Hepatocyte (in vitro differentiated cells): ENCODE data around the gene MAPK8IP2. TPM values are rescaled to one million over a fixed set of nuclear protein-coding genes. Genes with fewer than 3 reads are reported as not detected.

Experiments used
- DNase-seq: peaks from one replicate; pipeline ENCODE4 v3.0.0-alpha.2; 2016; ENCODE audit warnings: low spot score
- H2AFZ ChIP-seq: fragments of 200-600 bp; sonication (generic); 2 replicates; pipeline ENCODE4 v1.6.0; 2016; ENCODE audit warnings: antibody characterized with exemption, mild to moderate bottlenecking
- H3K27ac ChIP-seq: fragments of 200-600 bp; sonication (generic); 2 replicates; pipeline ENCODE4 v1.5.1; 2016; ENCODE audit warnings: mild to moderate bottlenecking
- H3K27me3 ChIP-seq: fragments of 200-600 bp; sonication (generic); 2 replicates; pipeline ENCODE4 v1.6.1; 2016
- H3K36me3 ChIP-seq: fragments of 200-600 bp; sonication (generic); replicated peaks from 2 replicates; pipeline ENCODE4 v1.5.1; 2016; ENCODE audit warnings: low read depth; ENCODE audit not compliant: insufficient read depth
- H3K4me1 ChIP-seq: fragments of 200-600 bp; sonication (generic); 2 replicates; pipeline ENCODE4 v1.5.1; 2016; ENCODE audit warnings: mild to moderate bottlenecking, moderate library complexity; ENCODE audit not compliant: insufficient read depth
- H3K4me2 ChIP-seq: fragments of 200-600 bp; sonication (generic); 2 replicates; pipeline ENCODE4 v1.6.0; 2016
- H3K4me3 ChIP-seq: fragments of 200-600 bp; sonication (generic); 2 replicates; pipeline ENCODE4 v1.5.1; 2016; ENCODE audit warnings: mild to moderate bottlenecking
- H3K79me2 ChIP-seq: fragments of 200-600 bp; sonication (generic); 2 replicates; pipeline ENCODE4 v1.6.0; 2017; ENCODE audit warnings: mild to moderate bottlenecking
- H3K9me2 ChIP-seq: fragments of 200-600 bp; sonication (generic); replicated peaks from 2 replicates; pipeline ENCODE4 v1.6.0; 2017; ENCODE audit warnings: mild to moderate bottlenecking; ENCODE audit not compliant: insufficient read depth
- H3K9me3 ChIP-seq: fragments of 200-600 bp; sonication (generic); 2 replicates; pipeline ENCODE4 v1.5.1; 2016; ENCODE audit warnings: low read depth, mild to moderate bottlenecking
- H4K20me1 ChIP-seq: fragments of 200-600 bp; sonication (generic); 2 replicates; pipeline ENCODE4 v1.6.0; 2016; ENCODE audit warnings: mild to moderate bottlenecking; ENCODE audit not compliant: insufficient read depth, poor library complexity, severe bottlenecking
- CTCF ChIP-seq: fragments of 200-600 bp; sonication (generic); IDR thresholded peaks from 2 replicates; pipeline ENCODE4 v1.5.1; 2016; ENCODE audit warnings: antibody characterized with exemption, mild to moderate bottlenecking; ENCODE audit not compliant: poor library complexity
- EZH2 ChIP-seq: fragments of 200-600 bp; sonication (generic); IDR thresholded peaks from 2 replicates; pipeline ENCODE4 v1.6.1; 2016; ENCODE audit warnings: antibody characterized with exemption, mild to moderate bottlenecking, borderline replicate concordance
- EZH2phosphoT487 ChIP-seq: fragments of 200-600 bp; sonication (generic); IDR thresholded peaks from one replicate; pipeline ENCODE4 v1.6.1; 2018; ENCODE audit warnings: antibody characterized with exemption, mild to moderate bottlenecking, low read depth, moderate library complexity; ENCODE audit not compliant: unreplicated experiment, severe bottlenecking
- polyA plus RNA-seq: library from polyadenylated mRNA; unstranded; fragments of >200 nt; fragmentation: Nextera tagmentation; extraction: Ambion mirVana; gene quantifications from 2 replicates; pipeline ENCODE4 v1.2.1, GENCODE V29; 2016
- total RNA-seq: library from RNA; depleted of rRNA; stranded (reverse); fragments of >200 nt; gene quantifications from 2 replicates; pipeline ENCODE4 v1.2.3, GENCODE V29; 2014

Gene MAPK8IP2
- total and polyA plus RNA-seq, 2 experiments from 2014 or later = 1.6 to 4.0 TPM

- Histone ChIP-seq H4K20me1 (no peaks in the 10 kb centered on the region), H2AFZ (no peak overlapping the region), H3K27ac (no peak overlapping the region), H3K79me2 (no peaks in the 10 kb centered on the region), H3K4me3 (no peak overlapping the region), H3K4me2 (no peak overlapping the region), H3K36me3 (no peaks in the 10 kb centered on the region), H3K9me2 (no peaks in the 10 kb centered on the region), H3K4me1 (no peaks in the 10 kb centered on the region), H3K9me3 (no peaks in the 10 kb centered on the region), H3K27me3 (no peaks in the 10 kb centered on the region)
- TF ChIP-seq CTCF (no peak), EZH2 (no peak), EZH2phosphoT487 (no peak)
- DNase-seq = no peak
Measured at GRCh38 chr22:50660306-50660705, 59.7 kb downstream of the MAPK8IP2 start.

Other genes starting within 250 kb of the MAPK8IP2 start
- 26.1 and 34.5 TPM in 2 replicates for gene SBF1, start 125.8 kb upstream of the MAPK8IP2 start, total RNA-seq
- 38.0 and 49.5 TPM in 2 replicates for gene SBF1, start 125.8 kb upstream of the MAPK8IP2 start, polyA plus RNA-seq
- gene ADM2, start 119.2 kb upstream of the MAPK8IP2 start, total RNA-seq = 3.0 and 4.1 TPM in 2 replicates
- gene ADM2, start 119.2 kb upstream of the MAPK8IP2 start, polyA plus RNA-seq = 5.0 and 5.1 TPM in 2 replicates
- gene MIOX, start 113.9 kb upstream of the MAPK8IP2 start, total RNA-seq = not detected in 2 replicates
- gene MIOX, start 113.9 kb upstream of the MAPK8IP2 start, polyA plus RNA-seq = not detected in 2 replicates
- 22.4 and 32.8 TPM in 2 replicates for gene LMF2, start 93.1 kb upstream of the MAPK8IP2 start, total RNA-seq
- gene LMF2, start 93.1 kb upstream of the MAPK8IP2 start, polyA plus RNA-seq = 97.6 and 128 TPM in 2 replicates
- 24.4 and 25.6 TPM in 2 replicates for gene NCAPH2, start 92.6 kb upstream of the MAPK8IP2 start, total RNA-seq
- 40.6 and 48.0 TPM in 2 replicates for gene NCAPH2, start 92.6 kb upstream of the MAPK8IP2 start, polyA plus RNA-seq
- gene SCO2, start 75.2 kb upstream of the MAPK8IP2 start, total RNA-seq = 2.0 and 4.1 TPM in 2 replicates
- 9.7 and 11.2 TPM in 2 replicates for gene SCO2, start 75.2 kb upstream of the MAPK8IP2 start, polyA plus RNA-seq
- gene TYMP, start 70.8 kb upstream of the MAPK8IP2 start, total RNA-seq = 36.6 and 46.4 TPM in 2 replicates
- 85.7 and 105 TPM in 2 replicates for gene TYMP, start 70.8 kb upstream of the MAPK8IP2 start, polyA plus RNA-seq
- 0.92 and 1.7 TPM in 2 replicates for gene KLHDC7B, start 54.9 kb upstream of the MAPK8IP2 start, total RNA-seq
- gene KLHDC7B, start 54.9 kb upstream of the MAPK8IP2 start, polyA plus RNA-seq = 0.75 and 1.4 TPM in 2 replicates
- not detected in 2 replicates for gene SYCE3, start 37.9 kb upstream of the MAPK8IP2 start, total RNA-seq
- gene SYCE3, start 37.9 kb upstream of the MAPK8IP2 start, polyA plus RNA-seq = 1.4 and 1.5 TPM in 2 replicates
- 24.8 and 27.5 TPM in 2 replicates for gene CPT1B, start 22.4 kb upstream of the MAPK8IP2 start, total RNA-seq
- gene CPT1B, start 22.4 kb upstream of the MAPK8IP2 start, polyA plus RNA-seq = 64.0 and 80.1 TPM in 2 replicates
- gene CHKB, start 17.9 kb upstream of the MAPK8IP2 start, total RNA-seq = 54.9 and 57.4 TPM in 2 replicates
- gene CHKB, start 17.9 kb upstream of the MAPK8IP2 start, polyA plus RNA-seq = 89.7 and 125 TPM in 2 replicates
- 26.2 and 31.3 TPM in 2 replicates for gene ARSA, start 27.4 kb downstream of the MAPK8IP2 start, total RNA-seq
- gene ARSA, start 27.4 kb downstream of the MAPK8IP2 start, polyA plus RNA-seq = 20.6 and 29.2 TPM in 2 replicates
- gene SHANK3, start 72.0 kb downstream of the MAPK8IP2 start, total RNA-seq = 2.4 and 2.9 TPM in 2 replicates
- gene SHANK3, start 72.0 kb downstream of the MAPK8IP2 start, polyA plus RNA-seq = 1.9 and 2.6 TPM in 2 replicates
- not detected in 2 replicates for gene ACR, start 137.4 kb downstream of the MAPK8IP2 start, total RNA-seq
- gene ACR, start 137.4 kb downstream of the MAPK8IP2 start, polyA plus RNA-seq = not detected in 2 replicates
- 11.3 and 12.3 TPM in 2 replicates for gene RABL2B, start 182.8 kb downstream of the MAPK8IP2 start, total RNA-seq
- 31.0 and 36.8 TPM in 2 replicates for gene RABL2B, start 182.8 kb downstream of the MAPK8IP2 start, polyA plus RNA-seq